ENCODE results near the gene DNAH12.

DNA sequence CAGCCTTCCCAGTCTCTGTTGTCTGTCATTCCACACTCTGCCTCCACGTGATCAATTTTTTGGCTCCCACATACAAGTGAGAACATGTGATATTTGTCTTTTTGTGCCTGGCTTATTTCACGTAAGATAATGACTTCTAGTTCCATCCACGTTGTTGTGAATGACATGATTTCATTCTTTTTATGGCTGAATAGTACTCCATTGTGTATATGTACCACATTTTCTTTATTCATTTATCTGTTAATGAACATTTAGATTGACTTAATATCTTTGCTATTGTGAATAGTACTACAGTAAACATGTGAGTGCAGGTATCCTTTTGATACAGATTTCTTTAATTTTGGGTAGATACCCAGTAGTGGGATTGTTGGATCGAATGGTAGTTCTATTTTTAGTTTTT is 283.0 kb downstream of the DNAH12 start:
- TF ChIP-seq EP300 (conservative IDR thresholded peaks at IDR 0.05; ENCODE audit: poor library complexity, severe bottlenecking): no peak
- no peak for TF ChIP-seq POLR2AphosphoS5 (IDR thresholded peaks at IDR 0.05)

Measured in neural cell (in vitro differentiated cells).